OCI-LY1 (cell line): ENCODE data around the gene UROS.

Experiments
- H2AFZ ChIP-seq: fragments of 200-600 bp; sonication (generic), shearing (Covaris generic); 2 replicates; pipeline ENCODE4 v1.6.0; 2014; ENCODE audit warnings: antibody characterized with exemption, mild to moderate bottlenecking, low read length
- H3F3A ChIP-seq: fragments of 200-600 bp; sonication (generic), shearing (Covaris generic); 2 replicates; pipeline ENCODE4 v1.6.0; 2014; ENCODE audit warnings: mild to moderate bottlenecking, antibody characterized with exemption, low read length, moderate library complexity; ENCODE audit not compliant: insufficient read depth
- H3K27ac ChIP-seq: fragments of 200-600 bp; sonication (generic); 2 replicates; pipeline ENCODE4 v1.5.1; 2014; ENCODE audit warnings: low read length, mixed run types, mild to moderate bottlenecking, low read depth; ENCODE audit not compliant: poor library complexity, severe bottlenecking
- H3K27me3 ChIP-seq: fragments of 200-600 bp; sonication (generic); 2 replicates; pipeline ENCODE4 v1.6.0; 2014; ENCODE audit warnings: antibody characterized with exemption, mild to moderate bottlenecking, low read length, moderate library complexity; ENCODE audit not compliant: insufficient read depth
- H3K36me3 ChIP-seq: fragments of 200-600 bp; sonication (generic); 2 replicates; pipeline ENCODE4 v1.6.1; 2014; ENCODE audit warnings: mild to moderate bottlenecking, antibody characterized with exemption, low read length, moderate library complexity, mixed read lengths; ENCODE audit not compliant: insufficient read depth
- H3K4me1 ChIP-seq: fragments of 200-600 bp; sonication (generic); 2 replicates; pipeline ENCODE4 v1.5.1; 2014; ENCODE audit warnings: mild to moderate bottlenecking, low read length, moderate library complexity; ENCODE audit not compliant: insufficient read depth, severe bottlenecking
- H3K4me2 ChIP-seq: fragments of 200-600 bp; sonication (generic), shearing (Covaris generic); 2 replicates; pipeline ENCODE4 v1.6.1; 2014; ENCODE audit warnings: low read length
- H3K4me3 ChIP-seq: fragments of 200-600 bp; sonication (generic); 2 replicates; pipeline ENCODE4 v1.5.1; 2014; ENCODE audit warnings: low read length, low read depth, mild to moderate bottlenecking, mixed read lengths; ENCODE audit not compliant: poor library complexity, severe bottlenecking
- H3K79me2 ChIP-seq: fragments of 200-600 bp; shearing (Covaris generic); 2 replicates; pipeline ENCODE4 v1.6.1; 2016; ENCODE audit warnings: mixed run types, low read length, mixed read lengths; ENCODE audit not compliant: insufficient read depth
- H3K9ac ChIP-seq: fragments of 200-600 bp; sonication (generic), shearing (Covaris generic); 2 replicates; pipeline ENCODE4 v1.6.1; 2014; ENCODE audit warnings: mild to moderate bottlenecking, low read length, mixed read lengths
- H3K9me2 ChIP-seq: fragments of 200-600 bp; sonication (generic), shearing (Covaris generic); 2 replicates; pipeline ENCODE4 v1.6.1; 2014; ENCODE audit warnings: low read depth, mild to moderate bottlenecking, low read length, mixed read lengths
- H3K9me3 ChIP-seq: fragments of 200-600 bp; shearing (Covaris generic); 2 replicates; pipeline ENCODE4 v1.6.1; 2014; ENCODE audit warnings: low read length, mixed read lengths
- H4K20me1 ChIP-seq: fragments of 200-600 bp; sonication (generic), shearing (Covaris generic); 2 replicates; pipeline ENCODE4 v1.6.0; 2016; ENCODE audit warnings: mild to moderate bottlenecking, low read length; ENCODE audit not compliant: insufficient read depth
- EZH2 ChIP-seq: fragments of 200-600 bp; sonication (generic), shearing (Covaris generic); IDR thresholded peaks from 2 replicates; pipeline ENCODE4 v1.8.0; 2017; ENCODE audit warnings: borderline replicate concordance, mixed run types, mild to moderate bottlenecking, antibody characterized with exemption, low read length, moderate library complexity, mixed read lengths
- TF ChIP-seq, protein P1 (sequence below): fragments of 200-600 bp; sonication (generic), shearing (Covaris generic); IDR thresholded peaks from 2 replicates; pipeline ENCODE4 v1.5.1; 2017; ENCODE audit warnings: mild to moderate bottlenecking, antibody characterized with exemption, low read length, moderate library complexity, mixed read lengths

Gene UROS

DNA sequence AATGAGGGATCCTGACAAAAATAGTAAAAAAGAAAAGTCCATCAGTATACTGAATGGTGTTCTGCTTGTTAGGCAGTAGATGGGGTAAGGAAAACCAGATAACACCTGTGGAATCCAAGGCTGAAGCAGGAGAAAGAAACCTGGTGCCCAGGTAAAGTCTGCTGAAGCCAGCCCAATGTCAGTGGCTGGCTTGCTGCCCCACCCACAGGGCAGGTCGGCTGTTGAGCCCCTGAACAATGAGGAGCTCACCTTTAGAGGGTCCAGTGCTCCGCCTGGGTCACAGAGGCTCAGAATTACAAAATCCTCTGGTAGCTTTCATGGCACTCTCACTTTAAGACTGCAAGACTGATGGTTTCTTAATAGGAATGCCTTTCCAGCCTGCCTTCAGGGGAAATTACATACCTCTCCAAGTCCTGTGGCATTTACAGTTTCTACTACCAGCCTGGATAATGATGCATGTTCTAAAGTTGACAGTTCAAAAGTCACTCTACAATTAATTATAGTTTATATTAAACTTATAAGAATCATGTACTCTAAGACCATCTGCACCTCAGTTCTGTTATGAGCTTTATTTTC, 34.2 kb upstream of the UROS start:
- Histone ChIP-seq H3K9me3 (no peaks in the 10 kb centered on the region), H2AFZ (no peak overlapping the region), H3K79me2 (no peaks in the 10 kb centered on the region), H3K9ac (no peak overlapping the region), H3K4me2 (no peak overlapping the region), H3K4me3 (no peak overlapping the region), H3K27ac (no peak overlapping the region), H3K9me2 (no peaks in the 10 kb centered on the region), H3F3A (no peaks in the 10 kb centered on the region), H3K36me3 (no peaks in the 10 kb centered on the region), H3K27me3 (no peaks in the 10 kb centered on the region), H4K20me1 (no peaks in the 10 kb centered on the region), H3K4me1 (no peaks in the 10 kb centered on the region)
- TF ChIP-seq, protein P1, sequence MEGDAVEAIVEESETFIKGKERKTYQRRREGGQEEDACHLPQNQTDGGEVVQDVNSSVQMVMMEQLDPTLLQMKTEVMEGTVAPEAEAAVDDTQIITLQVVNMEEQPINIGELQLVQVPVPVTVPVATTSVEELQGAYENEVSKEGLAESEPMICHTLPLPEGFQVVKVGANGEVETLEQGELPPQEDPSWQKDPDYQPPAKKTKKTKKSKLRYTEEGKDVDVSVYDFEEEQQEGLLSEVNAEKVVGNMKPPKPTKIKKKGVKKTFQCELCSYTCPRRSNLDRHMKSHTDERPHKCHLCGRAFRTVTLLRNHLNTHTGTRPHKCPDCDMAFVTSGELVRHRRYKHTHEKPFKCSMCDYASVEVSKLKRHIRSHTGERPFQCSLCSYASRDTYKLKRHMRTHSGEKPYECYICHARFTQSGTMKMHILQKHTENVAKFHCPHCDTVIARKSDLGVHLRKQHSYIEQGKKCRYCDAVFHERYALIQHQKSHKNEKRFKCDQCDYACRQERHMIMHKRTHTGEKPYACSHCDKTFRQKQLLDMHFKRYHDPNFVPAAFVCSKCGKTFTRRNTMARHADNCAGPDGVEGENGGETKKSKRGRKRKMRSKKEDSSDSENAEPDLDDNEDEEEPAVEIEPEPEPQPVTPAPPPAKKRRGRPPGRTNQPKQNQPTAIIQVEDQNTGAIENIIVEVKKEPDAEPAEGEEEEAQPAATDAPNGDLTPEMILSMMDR, result no peak
- no peak for TF ChIP-seq EZH2

DNA sequence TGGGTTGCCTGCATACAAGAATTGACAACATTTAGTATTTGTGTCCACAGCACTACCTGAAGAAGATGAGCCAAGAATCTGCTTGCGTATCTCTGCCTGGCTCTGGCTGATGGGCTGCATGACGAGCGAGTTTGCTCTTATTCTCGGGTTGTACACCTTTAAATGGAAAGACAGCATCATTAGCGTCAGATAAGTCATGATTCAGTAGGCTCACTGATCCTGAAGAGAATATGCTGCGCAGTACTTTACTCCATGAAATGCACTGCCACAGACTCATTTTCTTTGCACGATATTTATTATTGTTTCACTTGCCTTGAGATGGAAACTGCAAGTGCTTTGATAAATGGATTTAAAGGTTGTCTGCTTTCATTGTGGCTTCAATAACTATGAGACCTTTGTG, 29.4 kb upstream of the UROS start:
- H3K79me2 ChIP-seq, result no peaks in the 10 kb centered on the region
- TF ChIP-seq, protein P1, result no peak
- no peak for TF ChIP-seq EZH2
- H3K4me3 ChIP-seq, result no peak overlapping the region
- no peaks in the 10 kb centered on the region for H3K27me3 ChIP-seq
- no peaks in the 10 kb centered on the region for H3K4me1 ChIP-seq
- no peaks in the 10 kb centered on the region for H3K9me2 ChIP-seq
- no peak overlapping the region for H3K4me2 ChIP-seq
- H3K36me3 ChIP-seq, result no peaks in the 10 kb centered on the region
- H3K27ac ChIP-seq, result no peak overlapping the region
- no peak overlapping the region for H3K9ac ChIP-seq
- H4K20me1 ChIP-seq, result no peaks in the 10 kb centered on the region
- H3K9me3 ChIP-seq, result no peaks in the 10 kb centered on the region
- no peaks in the 10 kb centered on the region for H3F3A ChIP-seq
- no peak overlapping the region for H2AFZ ChIP-seq

DNA sequence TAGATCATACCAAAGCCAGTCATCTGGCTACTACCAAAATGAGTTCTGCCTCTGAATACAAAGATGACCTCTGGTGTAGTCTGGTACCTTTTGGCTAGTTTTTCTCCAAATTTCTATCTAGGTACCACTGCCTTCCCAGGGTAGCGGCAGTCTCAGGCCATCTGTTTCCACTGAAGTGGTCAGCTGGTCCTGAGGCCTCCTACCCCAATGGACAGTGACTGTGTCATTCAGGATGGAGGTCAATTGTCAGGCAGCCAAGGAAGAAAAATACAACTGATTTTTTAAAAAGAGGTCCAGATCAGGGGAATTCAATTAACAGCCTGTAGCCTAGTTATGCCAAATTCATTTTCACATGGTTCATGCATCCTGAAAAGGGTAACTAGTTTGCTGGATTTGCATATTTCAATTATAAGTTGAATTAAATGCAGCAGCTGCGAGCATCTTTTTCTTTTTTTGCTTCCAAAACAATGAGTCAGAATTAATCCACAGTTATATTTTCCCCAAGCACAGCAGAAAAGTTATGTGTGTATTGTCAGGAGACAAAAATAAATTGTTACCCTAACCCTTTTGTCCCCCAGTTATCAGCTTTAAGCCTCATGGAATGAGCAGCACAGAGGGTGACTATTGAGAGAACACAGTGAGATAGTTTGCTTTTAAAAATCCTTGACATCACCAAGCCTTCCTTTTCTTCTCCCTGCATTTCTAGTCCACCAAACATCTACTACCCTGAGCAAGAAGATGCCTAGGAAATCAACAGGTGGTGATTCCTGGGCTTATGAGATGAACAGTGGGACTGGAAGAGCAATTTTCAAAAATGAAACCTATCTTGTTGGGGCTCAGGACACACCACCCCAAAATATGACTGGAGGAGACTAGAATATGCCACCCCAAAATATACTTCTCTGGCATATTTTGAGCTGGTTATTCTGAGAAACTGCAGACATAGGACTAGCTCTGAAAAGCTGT, 28.0 kb upstream of the UROS start:
- TF ChIP-seq, protein P1, result no peak
- no peak for TF ChIP-seq EZH2
- H3K9me3 ChIP-seq, result no peaks in the 10 kb centered on the region
- no peaks in the 10 kb centered on the region for H3K27me3 ChIP-seq
- no peak overlapping the region for H3K4me2 ChIP-seq
- no peaks in the 10 kb centered on the region for H3K36me3 ChIP-seq
- no peaks in the 10 kb centered on the region for H3K79me2 ChIP-seq
- H3F3A ChIP-seq, result no peaks in the 10 kb centered on the region
- H3K4me1 ChIP-seq, result no peaks in the 10 kb centered on the region
- H3K9ac ChIP-seq, result no peak overlapping the region
- no peak overlapping the region for H3K4me3 ChIP-seq
- no peaks in the 10 kb centered on the region for H4K20me1 ChIP-seq
- H3K27ac ChIP-seq, result no peak overlapping the region
- no peaks in the 10 kb centered on the region for H3K9me2 ChIP-seq
- no peak overlapping the region for H2AFZ ChIP-seq
